Measurements from ENCODE around the gene TNS1. TPM values are rescaled to one million over a fixed set of nuclear protein-coding genes. Genes with fewer than 3 reads are reported as not detected.
A peak's percentile ranks its signal among the peaks of the same experiment; 100 is the strongest.

TNS1 gene
- total RNA-seq, 1 donor from 2014 or later: 227 TPM

DNA sequence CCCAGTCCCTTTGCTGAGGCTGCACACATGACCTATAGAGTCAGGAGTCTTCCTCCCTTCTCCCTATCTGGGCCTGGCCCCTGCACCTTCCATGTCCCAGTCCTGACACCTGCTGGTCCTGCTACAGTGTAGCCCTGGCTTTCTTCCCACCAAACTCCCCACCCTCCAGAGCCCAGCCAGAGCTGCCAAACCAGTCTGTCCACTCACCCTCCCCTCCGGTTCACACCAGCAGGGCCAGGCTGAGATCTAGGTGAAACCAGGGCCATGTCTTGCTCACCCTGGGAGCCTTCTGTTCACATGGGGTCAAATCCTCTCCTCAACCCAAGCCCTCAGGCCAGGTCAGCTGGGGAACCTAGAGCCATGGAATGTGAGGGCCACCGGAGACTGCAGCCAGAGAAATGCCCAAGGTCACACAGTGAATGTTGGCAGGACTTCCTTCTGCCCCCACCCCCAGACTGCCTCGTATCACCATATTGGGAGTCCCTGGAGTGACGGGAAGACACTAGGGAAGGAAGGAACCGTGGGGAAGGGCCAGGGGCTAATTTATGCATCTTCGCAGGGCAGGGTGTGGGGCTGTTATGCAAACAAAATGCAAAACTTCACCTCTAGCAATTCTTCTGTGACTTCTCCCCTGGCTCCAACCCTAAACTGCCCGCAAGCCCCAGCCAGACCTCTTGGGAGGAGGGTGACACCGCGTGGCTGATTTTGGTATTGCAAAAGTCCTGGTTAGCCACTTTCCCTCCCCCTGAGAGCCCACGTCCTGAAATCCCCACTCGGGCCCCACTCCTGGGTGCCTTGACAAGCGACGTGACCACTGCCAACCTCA lies 14.6 kb downstream of the TNS1 start:
- no peaks in the 10 kb centered on the region for H3K9me3 Mint-ChIP-seq (ENCODE audit: low read depth)
- H3K36me3 Mint-ChIP-seq (ENCODE audit: low read depth): peaks cover 14% of the 10 kb centered on the region
- no peak overlapping the region for H3K4me3 Mint-ChIP-seq (ENCODE audit: unreplicated experiment)
- H3K27me3 Mint-ChIP-seq (ENCODE audit: low read depth): no peaks in the 10 kb centered on the region
- H3K4me1 Mint-ChIP-seq (ENCODE audit: low read depth): peaks cover 38% of the 10 kb centered on the region
- peak overlapping the region; percentile 85 for H3K27ac Mint-ChIP-seq (ENCODE audit: unreplicated experiment)
- TF ChIP-seq, protein P1, sequence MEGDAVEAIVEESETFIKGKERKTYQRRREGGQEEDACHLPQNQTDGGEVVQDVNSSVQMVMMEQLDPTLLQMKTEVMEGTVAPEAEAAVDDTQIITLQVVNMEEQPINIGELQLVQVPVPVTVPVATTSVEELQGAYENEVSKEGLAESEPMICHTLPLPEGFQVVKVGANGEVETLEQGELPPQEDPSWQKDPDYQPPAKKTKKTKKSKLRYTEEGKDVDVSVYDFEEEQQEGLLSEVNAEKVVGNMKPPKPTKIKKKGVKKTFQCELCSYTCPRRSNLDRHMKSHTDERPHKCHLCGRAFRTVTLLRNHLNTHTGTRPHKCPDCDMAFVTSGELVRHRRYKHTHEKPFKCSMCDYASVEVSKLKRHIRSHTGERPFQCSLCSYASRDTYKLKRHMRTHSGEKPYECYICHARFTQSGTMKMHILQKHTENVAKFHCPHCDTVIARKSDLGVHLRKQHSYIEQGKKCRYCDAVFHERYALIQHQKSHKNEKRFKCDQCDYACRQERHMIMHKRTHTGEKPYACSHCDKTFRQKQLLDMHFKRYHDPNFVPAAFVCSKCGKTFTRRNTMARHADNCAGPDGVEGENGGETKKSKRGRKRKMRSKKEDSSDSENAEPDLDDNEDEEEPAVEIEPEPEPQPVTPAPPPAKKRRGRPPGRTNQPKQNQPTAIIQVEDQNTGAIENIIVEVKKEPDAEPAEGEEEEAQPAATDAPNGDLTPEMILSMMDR (IDR thresholded peaks at IDR 0.05): peak; percentile 92
- peak; percentile 72 for DNase-seq (ENCODE audit: low spot score)

DNA sequence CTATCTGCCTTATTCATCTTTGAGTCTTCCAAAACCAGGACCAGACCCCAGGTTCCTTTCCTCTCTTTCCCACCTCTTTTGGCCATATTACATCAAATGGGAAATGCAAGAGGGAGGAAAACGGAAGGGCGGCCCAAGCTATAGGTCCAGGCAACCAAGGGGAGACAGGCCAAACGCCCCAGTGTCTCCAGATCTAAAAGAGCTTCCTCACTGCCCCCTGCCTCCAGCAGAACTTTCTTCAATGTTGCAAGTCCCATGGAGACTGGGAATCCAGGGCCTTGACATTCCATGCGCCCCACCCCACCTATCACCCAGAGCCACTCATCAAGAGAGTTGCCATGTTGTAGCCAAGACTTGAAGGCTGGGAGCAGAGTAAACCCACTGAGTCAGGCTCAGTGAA lies 15.4 kb downstream of the TNS1 start:
- no peaks in the 10 kb centered on the region for H3K9me3 Mint-ChIP-seq (ENCODE audit: low read depth)
- H3K27me3 Mint-ChIP-seq (ENCODE audit: low read depth): no peaks in the 10 kb centered on the region
- no peak overlapping the region for H3K4me3 Mint-ChIP-seq (ENCODE audit: unreplicated experiment)
- no peak for DNase-seq (ENCODE audit: low spot score)
- TF ChIP-seq, protein P1 (IDR thresholded peaks at IDR 0.05): no peak
- H3K4me1 Mint-ChIP-seq (ENCODE audit: low read depth): peaks cover 31% of the 10 kb centered on the region
- H3K36me3 Mint-ChIP-seq (ENCODE audit: low read depth): peaks cover 12% of the 10 kb centered on the region
- H3K27ac Mint-ChIP-seq (ENCODE audit: unreplicated experiment): no peak overlapping the region

GRCh38 chr2:217986256-217986961 lies 16.4 kb downstream of the TNS1 start:
- TF ChIP-seq, protein P1 (IDR thresholded peaks at IDR 0.05): no peak
- Mint-ChIP-seq H3K27me3 (ENCODE audit: low read depth) (no peaks in the 10 kb centered on the region), H3K9me3 (ENCODE audit: low read depth) (no peaks in the 10 kb centered on the region), H3K27ac (ENCODE audit: unreplicated experiment) (no peak overlapping the region), H3K4me3 (ENCODE audit: unreplicated experiment) (no peak overlapping the region), H3K4me1 (ENCODE audit: low read depth) (peaks cover 31% of the 10 kb centered on the region), H3K36me3 (ENCODE audit: low read depth) (peaks cover 13% of the 10 kb centered on the region)
- DNase-seq (ENCODE audit: low spot score): no peak

DNA sequence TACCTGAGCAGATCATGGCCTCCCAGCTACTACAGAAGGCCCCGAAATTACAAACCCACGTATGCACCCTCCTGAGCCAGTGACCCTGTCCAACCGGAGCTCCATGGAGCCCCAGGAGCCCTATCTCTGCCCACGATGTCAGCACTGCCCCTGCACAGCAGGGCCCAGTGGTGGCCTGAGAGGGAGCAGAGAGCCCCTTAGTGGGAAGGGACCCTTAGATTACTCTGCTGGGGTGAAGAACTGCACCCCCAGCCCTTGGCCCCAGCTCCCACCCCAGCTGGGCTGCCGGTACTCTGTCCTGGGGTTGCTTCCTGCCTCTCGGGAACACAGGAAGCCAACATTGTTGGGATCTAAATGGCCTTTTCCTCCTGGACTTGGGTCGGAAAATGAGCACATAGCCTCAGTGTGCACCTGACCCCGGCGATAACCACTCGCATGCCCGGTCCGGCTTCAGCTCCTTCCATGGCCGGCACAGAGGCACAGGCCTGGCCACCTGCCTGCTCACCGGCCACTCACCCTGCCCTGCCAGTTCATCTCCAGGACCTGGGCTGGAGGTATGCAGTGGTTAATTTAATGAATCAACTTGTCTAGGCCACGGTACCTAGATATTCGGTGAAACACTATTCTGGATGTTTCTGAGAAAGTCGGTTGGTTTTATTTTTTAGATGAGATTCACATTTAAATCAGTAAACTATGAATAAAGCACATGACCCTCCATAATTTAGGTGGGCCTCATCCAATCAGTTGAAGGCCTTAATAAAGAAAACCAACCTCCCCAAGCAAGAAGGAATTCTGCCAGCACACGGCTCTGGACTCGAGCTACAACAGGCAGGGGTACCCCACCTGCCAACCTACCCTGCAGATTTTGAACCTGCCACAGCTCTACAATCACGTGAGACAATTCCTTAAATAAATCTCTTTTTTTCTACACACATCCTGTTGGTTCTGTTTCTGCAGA lies 19.2 kb downstream of the TNS1 start:
- no peaks in the 10 kb centered on the region for H3K27me3 Mint-ChIP-seq (ENCODE audit: low read depth)
- TF ChIP-seq, protein P1 (IDR thresholded peaks at IDR 0.05): no peak
- no peak for DNase-seq (ENCODE audit: low spot score)
- peaks cover 9% of the 10 kb centered on the region for H3K36me3 Mint-ChIP-seq (ENCODE audit: low read depth)
- no peaks in the 10 kb centered on the region for H3K9me3 Mint-ChIP-seq (ENCODE audit: low read depth)
- no peak overlapping the region for H3K4me3 Mint-ChIP-seq (ENCODE audit: unreplicated experiment)
- H3K4me1 Mint-ChIP-seq (ENCODE audit: low read depth): peaks cover 47% of the 10 kb centered on the region
- no peak overlapping the region for H3K27ac Mint-ChIP-seq (ENCODE audit: unreplicated experiment)

- peaks cover 9% of the 10 kb centered on the region for H3K36me3 Mint-ChIP-seq (ENCODE audit: low read depth)
- TF ChIP-seq, protein P1 (IDR thresholded peaks at IDR 0.05): no peak
- H3K4me3 Mint-ChIP-seq (ENCODE audit: unreplicated experiment): no peak overlapping the region
- H3K9me3 Mint-ChIP-seq (ENCODE audit: low read depth): no peaks in the 10 kb centered on the region
- H3K27ac Mint-ChIP-seq (ENCODE audit: unreplicated experiment): no peak overlapping the region
- DNase-seq (ENCODE audit: low spot score): no peak
- no peaks in the 10 kb centered on the region for H3K27me3 Mint-ChIP-seq (ENCODE audit: low read depth)
- H3K4me1 Mint-ChIP-seq (ENCODE audit: low read depth): peaks cover 35% of the 10 kb centered on the region
Observed at GRCh38 chr2:217981971-217982370, 20.8 kb downstream of the TNS1 start.
